ENCODE measurements around the gene RILPL1. TPM values are rescaled to one million over a fixed set of nuclear protein-coding genes. Genes with fewer than 3 reads are reported as not detected.
"Not testable (repeated sequence)": the region's sequence is repeated elsewhere in the genome, so short reads cannot be mapped to it uniquely, and the experiment has no call there.

RILPL1 gene
- total RNA-seq, 1 experiment from 2014 or later: 10.2 TPM

- Histone ChIP-seq H3K4me1 (ENCODE audit: insufficient read depth, low read length, poor library complexity, severe bottlenecking) (no peaks in the 10 kb centered on the region), H3K9me3 (ENCODE audit: low read depth, low read length, poor library complexity, severe bottlenecking) (no peaks in the 10 kb centered on the region), H3K27me3 (replicated peaks; ENCODE audit: insufficient read depth, low read depth, low read length, poor library complexity) (no peaks in the 10 kb centered on the region), H3K27ac (ENCODE audit: low read depth, low read length, poor library complexity, severe bottlenecking) (no peak overlapping the region), H3K4me3 (ENCODE audit: low read depth, low read length, poor library complexity, severe bottlenecking) (no peak overlapping the region), H3K36me3 (ENCODE audit: insufficient read depth, low read length, poor library complexity, severe bottlenecking) (no peaks in the 10 kb centered on the region)
- no peak for DNase-seq (ENCODE audit: low spot score)
- ChIA-PET CTCF (no interaction called here), POLR2A (ENCODE audit: low non-redundant PET) (no interaction called here)
- TF ChIP-seq EZH2 (IDR thresholded peaks at IDR 0.05; ENCODE audit: borderline replicate concordance, low read depth, low read length, poor library complexity, severe bottlenecking) (no peak), CTCF (conservative IDR thresholded peaks at IDR 0.05; ENCODE audit: low read depth, low read length) (no peak)
- BruUV-seq (replicated peaks): no TSS peak
- intact Hi-C loops (cut with micrococcal nuclease; ENCODE audit: unreplicated experiment): no loop called here
Measured at GRCh38 chr12:123543541-123543940, 10.0 kb upstream of the RILPL1 start.

- Histone ChIP-seq H3K4me3 (ENCODE audit: low read depth, low read length, poor library complexity, severe bottlenecking) (no peak overlapping the region), H3K4me1 (ENCODE audit: insufficient read depth, low read length, poor library complexity, severe bottlenecking) (no peaks in the 10 kb centered on the region), H3K27ac (ENCODE audit: low read depth, low read length, poor library complexity, severe bottlenecking) (no peak overlapping the region), H3K9me3 (ENCODE audit: low read depth, low read length, poor library complexity, severe bottlenecking) (no peaks in the 10 kb centered on the region), H3K27me3 (replicated peaks; ENCODE audit: insufficient read depth, low read depth, low read length, poor library complexity) (no peaks in the 10 kb centered on the region), H3K36me3 (ENCODE audit: insufficient read depth, low read length, poor library complexity, severe bottlenecking) (no peaks in the 10 kb centered on the region)
- TF ChIP-seq CTCF (conservative IDR thresholded peaks at IDR 0.05; ENCODE audit: low read depth, low read length): no peak
- no peak for TF ChIP-seq EZH2 (IDR thresholded peaks at IDR 0.05; ENCODE audit: borderline replicate concordance, low read depth, low read length, poor library complexity, severe bottlenecking)
- no peak for DNase-seq (ENCODE audit: low spot score)
- intact Hi-C loops (cut with micrococcal nuclease; ENCODE audit: unreplicated experiment): no loop called here
- no TSS peak for BruUV-seq (replicated peaks)
- CTCF ChIA-PET: no interaction called here
- POLR2A ChIA-PET (ENCODE audit: low non-redundant PET): no interaction called here
Measured at GRCh38 chr12:123540899-123541662, 7.6 kb upstream of the RILPL1 start.

GRCh38 chr12:123535952-123536351 is 2.4 kb upstream of the RILPL1 start:
- H3K9me3 ChIP-seq (ENCODE audit: low read depth, low read length, poor library complexity, severe bottlenecking); H3K27me3 ChIP-seq (replicated peaks; ENCODE audit: insufficient read depth, low read depth, low read length, poor library complexity); intact Hi-C loops (cut with micrococcal nuclease; ENCODE audit: unreplicated experiment); CTCF ChIA-PET; H3K4me3 ChIP-seq (ENCODE audit: low read depth, low read length, poor library complexity, severe bottlenecking); H3K36me3 ChIP-seq (ENCODE audit: insufficient read depth, low read length, poor library complexity, severe bottlenecking); POLR2A ChIA-PET (ENCODE audit: low non-redundant PET); H3K27ac ChIP-seq (ENCODE audit: low read depth, low read length, poor library complexity, severe bottlenecking); BruUV-seq (replicated peaks): not testable (repeated sequence)
- H3K4me1 ChIP-seq (ENCODE audit: insufficient read depth, low read length, poor library complexity, severe bottlenecking): peaks cover 10% of the 10 kb centered on the region
- DNase-seq (ENCODE audit: low spot score): peak; percentile 19

All from A673 (cell line).